HG03139 (cell line): Measurements from ENCODE around the gene TELO2.

ENCODE experiments used
- ATAC-seq: cut with Tn5 transposase; IDR thresholded peaks from one replicate; pipeline ENCODE4 v1.9.1; 2021; ENCODE audit not compliant: unreplicated experiment

TELO2 gene

DNA sequence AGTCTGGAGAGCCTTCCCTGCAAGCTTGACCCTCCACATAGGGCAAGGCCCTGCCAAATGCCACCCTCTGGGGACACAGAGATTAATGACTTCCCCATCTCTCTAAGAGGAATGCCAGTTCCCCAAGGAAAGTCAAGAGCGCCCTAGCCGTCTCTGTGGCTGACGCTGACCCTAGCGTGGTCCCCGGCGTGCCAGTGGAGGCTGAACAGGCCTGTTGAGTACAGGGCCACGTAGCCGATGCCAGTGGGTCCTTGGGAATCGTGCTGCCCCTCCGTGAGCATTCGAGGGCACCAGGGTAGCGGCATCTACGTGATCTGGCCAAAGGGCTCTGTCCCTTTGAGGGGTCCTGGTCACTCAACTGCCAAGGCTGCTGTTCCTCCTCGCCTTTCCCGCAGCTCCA is 57.5 kb downstream of the TELO2 start:
- no peak for ATAC-seq

- no peak for ATAC-seq
Observed at GRCh38 chr16:1551166-1551565, 58.0 kb downstream of the TELO2 start.

- no peak for ATAC-seq
Observed at GRCh38 chr16:1552129-1552528, 59.0 kb downstream of the TELO2 start.

DNA sequence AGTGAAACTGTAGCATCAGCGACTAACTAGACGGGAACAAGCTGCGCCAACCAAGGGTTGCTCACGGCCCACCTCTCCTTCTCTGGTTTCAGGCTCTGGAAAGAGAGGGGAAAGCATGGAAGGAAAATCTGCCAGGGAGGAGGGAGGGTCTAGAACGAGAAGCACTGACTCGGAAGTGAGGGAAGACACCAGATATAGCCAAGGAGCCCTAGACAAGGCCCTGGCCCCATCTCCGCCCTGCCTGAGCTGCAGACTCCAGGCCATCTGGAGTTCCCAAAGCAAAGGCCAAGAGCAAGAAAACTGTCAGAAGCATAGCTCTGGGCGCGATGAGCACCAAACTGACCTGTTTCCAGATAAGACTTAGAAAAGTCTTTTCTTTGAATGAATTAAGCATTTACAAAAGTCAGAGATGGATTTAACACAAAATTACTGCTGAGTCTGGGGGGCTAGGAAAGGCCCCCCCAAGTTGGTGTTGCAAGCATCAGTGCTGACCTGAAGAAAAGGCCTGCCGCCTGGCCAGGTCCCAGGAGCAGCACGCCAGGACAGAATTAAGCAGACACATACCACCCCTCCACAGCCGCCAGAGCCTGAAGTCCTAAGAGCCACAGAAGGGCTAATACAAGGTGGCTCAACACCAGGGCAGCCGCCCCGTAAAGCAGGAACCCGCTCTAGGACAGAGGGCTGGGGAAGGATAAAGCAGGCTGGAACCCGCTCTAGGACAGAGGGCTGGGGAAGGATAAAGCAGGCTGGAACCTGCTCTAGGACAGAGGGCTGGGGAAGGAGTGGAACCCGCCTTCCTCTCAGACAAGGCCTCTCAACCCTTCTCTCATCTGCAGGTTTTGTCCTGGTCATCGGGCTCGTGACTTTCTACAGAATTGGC is 61.0 kb downstream of the TELO2 start:
- no peak for ATAC-seq

DNA sequence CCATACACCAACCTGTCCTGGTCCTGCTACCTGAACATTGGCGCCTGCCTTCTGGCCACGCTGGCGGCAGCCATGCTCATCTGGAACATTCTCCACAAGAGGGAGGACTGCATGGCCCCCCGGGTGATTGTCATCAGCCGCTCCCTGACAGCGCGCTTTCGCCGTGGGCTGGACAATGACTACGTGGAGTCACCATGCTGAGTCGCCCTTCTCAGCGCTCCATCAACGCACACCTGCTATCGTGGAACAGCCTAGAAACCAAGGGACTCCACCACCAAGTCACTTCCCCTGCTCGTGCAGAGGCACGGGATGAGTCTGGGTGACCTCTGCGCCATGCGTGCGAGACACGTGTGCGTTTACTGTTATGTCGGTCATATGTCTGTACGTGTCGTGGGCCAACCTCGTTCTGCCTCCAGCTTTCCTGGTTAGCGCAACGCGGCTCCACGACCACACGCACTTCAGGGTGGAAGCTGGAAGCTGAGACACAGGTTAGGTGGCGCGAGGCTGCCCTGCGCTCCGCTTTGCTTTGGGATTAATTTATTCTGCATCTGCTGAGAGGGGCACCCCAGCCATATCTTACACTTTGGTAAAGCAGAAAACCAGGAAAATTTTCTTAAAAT is 61.8 kb downstream of the TELO2 start:
- ATAC-seq: no peak

- no peak for ATAC-seq
Observed at GRCh38 chr16:1556254-1556653, 63.1 kb downstream of the TELO2 start.

- no peak for ATAC-seq
Observed at GRCh38 chr16:1557074-1557473, 63.9 kb downstream of the TELO2 start.

DNA sequence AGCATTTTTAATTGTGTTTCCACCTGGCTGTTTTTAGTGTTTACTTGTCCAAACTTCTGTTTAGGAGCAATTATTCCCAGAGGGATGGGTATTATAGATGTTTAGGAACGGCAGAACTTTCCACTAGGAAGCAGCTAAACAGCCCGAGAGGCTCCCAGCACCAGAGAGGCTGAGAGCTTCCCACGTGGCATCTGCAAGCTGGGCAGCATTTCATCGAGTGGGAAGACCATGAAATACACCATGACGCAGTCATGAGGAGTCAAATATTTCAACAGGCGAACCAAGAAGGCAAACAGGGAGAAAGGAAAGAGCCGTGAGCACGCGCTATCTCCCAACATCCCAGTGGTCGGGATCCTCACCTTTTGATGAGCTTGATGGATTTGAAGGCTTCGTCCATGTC is 64.4 kb downstream of the TELO2 start:
- no peak for ATAC-seq

- ATAC-seq: no peak
Observed at GRCh38 chr16:1559446-1559975, 66.4 kb downstream of the TELO2 start.
